HG03045 (cell line): ENCODE results near the gene IQSEC1.
A peak's percentile ranks its signal among the peaks of the same experiment; 100 is the strongest.

Experiments
- ATAC-seq: cut with Tn5 transposase; IDR thresholded peaks from one replicate; pipeline ENCODE4 v1.9.1; 2021; ENCODE audit warnings: mild to moderate bottlenecking, moderate library complexity; ENCODE audit not compliant: unreplicated experiment

The IQSEC1 gene

GRCh38 chr3:13034861-13035260, 38.4 kb downstream of the IQSEC1 start:
- ATAC-seq, result no peak

GRCh38 chr3:13034109-13034800, 39.0 kb downstream of the IQSEC1 start:
- ATAC-seq, result no peak

DNA sequence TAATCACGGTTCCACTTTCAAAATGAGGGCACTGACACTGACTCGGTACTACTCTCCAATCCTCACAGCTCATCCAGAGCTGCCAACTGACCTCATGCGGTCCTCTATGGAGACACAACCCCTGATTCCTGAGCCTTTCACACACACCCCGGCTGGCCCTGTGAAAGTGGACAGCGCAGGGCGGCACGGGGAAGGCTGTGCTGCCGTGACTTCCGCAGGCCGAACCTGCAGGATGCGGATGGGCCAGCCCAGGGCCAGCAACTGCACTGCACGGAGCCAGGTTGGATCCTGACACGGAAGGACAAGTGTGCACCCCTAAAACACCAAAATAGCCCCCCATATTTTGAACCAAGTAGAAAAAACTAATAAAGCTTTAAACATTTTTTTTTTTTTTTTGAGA, 41.0 kb downstream of the IQSEC1 start:
- no peak for ATAC-seq

DNA sequence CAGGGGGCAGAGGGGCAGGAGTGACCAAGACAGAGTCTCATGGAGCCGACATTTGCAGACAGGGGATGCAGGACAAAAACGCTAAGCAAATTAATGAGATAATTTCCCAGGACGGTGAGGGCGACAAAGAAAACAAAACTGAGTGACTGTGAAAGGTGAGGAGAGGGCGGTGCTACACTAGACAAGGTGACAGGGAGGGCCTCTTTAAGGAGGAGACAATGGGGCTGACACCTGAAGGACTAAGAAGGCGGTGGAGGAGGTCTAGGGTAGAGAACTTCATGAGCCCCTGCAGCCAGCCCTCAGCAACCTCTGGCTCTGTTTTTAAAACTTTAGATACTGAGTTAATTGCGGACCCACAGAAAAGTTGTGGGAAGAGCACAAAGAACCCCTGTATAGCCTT, 41.6 kb downstream of the IQSEC1 start:
- ATAC-seq, result no peak

- ATAC-seq, result no peak
Observed at GRCh38 chr3:13030684-13031083, 42.5 kb downstream of the IQSEC1 start.

GRCh38 chr3:13028010-13028821, 45.0 kb downstream of the IQSEC1 start:
- ATAC-seq, result no peak

- ATAC-seq, result no peak
Observed at GRCh38 chr3:13027154-13027553, 46.1 kb downstream of the IQSEC1 start.

- ATAC-seq, result no peak
Observed at GRCh38 chr3:13026534-13026933, 46.7 kb downstream of the IQSEC1 start.

DNA sequence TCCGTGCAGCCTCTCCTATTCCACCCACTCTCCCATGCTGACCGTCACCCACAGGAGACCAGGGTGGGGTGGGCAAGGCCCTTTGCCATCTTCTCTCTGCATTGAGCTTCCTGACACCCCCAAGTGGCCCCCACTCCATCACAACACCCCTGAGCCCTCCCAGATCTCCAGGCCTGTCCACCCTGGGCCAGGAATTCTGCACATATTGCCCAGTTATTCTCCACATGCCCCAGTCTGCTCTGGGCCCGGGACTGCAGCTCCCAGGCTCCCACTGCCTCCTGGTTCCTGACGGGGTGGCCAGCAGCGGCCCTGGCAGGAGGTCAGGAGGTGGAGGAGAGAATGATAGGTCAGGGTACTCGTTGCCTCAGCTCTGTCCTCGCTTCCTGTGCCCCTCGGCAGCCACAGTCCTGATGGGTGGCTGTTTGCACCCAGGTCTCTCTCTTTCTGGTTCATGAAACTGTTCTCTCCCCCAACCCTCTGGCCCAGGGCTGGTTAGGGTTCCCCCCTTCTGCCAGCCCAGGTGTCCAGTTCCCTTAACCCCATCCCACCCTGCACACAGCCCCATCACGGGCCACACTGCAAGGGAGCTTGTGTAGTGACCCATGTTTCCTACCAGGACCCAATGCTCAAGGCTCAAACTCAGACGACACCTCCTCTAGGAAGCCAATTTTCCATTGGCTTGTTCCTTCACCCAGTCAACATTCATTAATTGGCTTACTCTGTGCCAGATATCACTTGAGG, 47.3 kb downstream of the IQSEC1 start:
- ATAC-seq, result no peak

DNA sequence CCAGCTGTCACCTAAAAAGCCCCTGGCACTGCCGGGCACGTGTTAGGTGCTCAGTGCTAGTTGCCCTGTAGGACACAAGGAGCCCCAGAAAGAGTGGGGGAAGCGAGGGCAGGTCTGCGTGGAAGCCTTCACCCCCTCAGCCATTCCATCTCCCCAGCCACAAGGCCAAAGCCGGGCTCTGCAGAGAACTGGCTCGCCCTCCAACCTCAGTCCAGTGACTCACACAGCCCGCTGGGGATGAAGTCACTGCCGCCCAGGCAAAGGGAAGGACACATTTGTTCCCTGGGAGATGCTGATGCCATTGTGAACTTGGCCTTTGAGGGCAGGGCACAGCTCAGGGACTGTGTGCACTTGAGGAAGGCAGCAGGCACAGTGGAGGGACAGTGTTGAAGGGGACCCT, 48.1 kb downstream of the IQSEC1 start:
- ATAC-seq, result no peak

DNA sequence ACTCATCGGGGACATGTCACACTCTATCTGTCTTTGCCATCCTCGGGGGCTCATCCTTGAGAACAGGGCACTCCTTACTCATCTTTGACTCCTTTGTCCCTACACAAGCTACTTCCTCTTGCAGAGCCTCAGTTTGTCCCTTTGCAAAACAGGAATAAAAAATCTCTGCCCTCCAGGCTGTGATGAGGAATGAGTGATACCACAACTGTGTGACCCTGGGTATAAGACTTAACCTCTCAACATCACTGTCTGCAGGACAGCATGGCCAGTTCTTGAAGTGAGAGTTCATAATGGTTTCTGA, 48.5 kb downstream of the IQSEC1 start:
- no peak for ATAC-seq

GRCh38 chr3:13023971-13024764, 49.1 kb downstream of the IQSEC1 start:
- no peak for ATAC-seq

GRCh38 chr3:13023235-13023970, 49.8 kb downstream of the IQSEC1 start:
- ATAC-seq, result no peak

GRCh38 chr3:13022348-13023234, 50.6 kb downstream of the IQSEC1 start:
- ATAC-seq, result peak; percentile 35

GRCh38 chr3:13021141-13022114, 51.8 kb downstream of the IQSEC1 start:
- ATAC-seq, result no peak

DNA sequence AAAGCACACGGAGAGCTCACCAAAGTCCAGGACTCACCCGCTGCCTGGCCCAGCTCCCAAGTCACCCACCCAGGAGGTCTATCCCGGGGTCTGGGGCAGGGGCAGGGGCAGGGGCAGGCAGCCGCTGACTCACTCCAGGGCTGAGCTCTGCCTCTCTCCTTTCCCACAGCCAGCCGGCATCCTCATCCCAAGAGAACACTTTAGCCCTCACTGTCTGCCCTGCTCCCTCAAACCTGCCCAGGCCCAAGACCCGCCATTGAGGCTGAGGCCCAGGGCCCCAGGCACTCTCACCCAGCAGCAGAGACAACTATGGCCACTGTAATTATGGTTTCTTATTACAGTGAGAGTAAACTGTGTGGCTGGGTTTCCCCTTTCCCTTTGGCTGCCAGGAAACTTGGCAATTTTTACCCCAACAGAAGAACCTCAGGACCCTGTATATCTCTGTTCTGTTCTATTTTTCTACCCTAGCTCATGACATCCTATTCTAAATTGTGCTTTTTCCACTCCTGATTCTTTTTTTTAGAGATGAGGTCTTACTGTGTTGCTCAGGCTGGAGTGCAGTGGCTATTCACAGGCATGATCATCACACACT, 53.0 kb downstream of the IQSEC1 start:
- no peak for ATAC-seq

- ATAC-seq, result no peak
Observed at GRCh38 chr3:13019243-13020095, 53.8 kb downstream of the IQSEC1 start.
